Endothelial cell (in vitro differentiated cells): Measurements from ENCODE around the gene KCNE2. TPM values are rescaled to one million over a fixed set of nuclear protein-coding genes. Genes with fewer than 3 reads are reported as not detected.

Experiments
- DNase-seq: peaks from one replicate; pipeline ENCODE4 v3.0.0; 2021; ENCODE audit warnings: low spot score
- H3K27ac Mint-ChIP-seq: one replicate; pipeline ENCODE4 v1.8.0; 2021; ENCODE audit warnings: mixed read lengths, inconsistent platforms; ENCODE audit not compliant: unreplicated experiment
- H3K27me3 Mint-ChIP-seq: one replicate; pipeline ENCODE4 v1.8.0; 2021; ENCODE audit warnings: mild to moderate bottlenecking, moderate library complexity, mixed read lengths, inconsistent platforms; ENCODE audit not compliant: unreplicated experiment
- H3K36me3 Mint-ChIP-seq: one replicate; pipeline ENCODE4 v1.8.0; 2021; ENCODE audit warnings: mild to moderate bottlenecking, low read depth, mixed read lengths, inconsistent platforms; ENCODE audit not compliant: unreplicated experiment
- H3K4me1 Mint-ChIP-seq: one replicate; pipeline ENCODE4 v1.8.0; 2021; ENCODE audit warnings: mild to moderate bottlenecking, mixed read lengths, inconsistent platforms; ENCODE audit not compliant: unreplicated experiment
- H3K4me3 Mint-ChIP-seq: one replicate; pipeline ENCODE4 v1.8.0; 2021; ENCODE audit warnings: mild to moderate bottlenecking, mixed read lengths, inconsistent platforms; ENCODE audit not compliant: unreplicated experiment
- H3K9me3 Mint-ChIP-seq: one replicate; pipeline ENCODE4 v1.8.0; 2021; ENCODE audit warnings: mixed read lengths, inconsistent platforms; ENCODE audit not compliant: unreplicated experiment
- CTCF ChIP-seq: fragments of 200-600 bp; sonication (generic); IDR thresholded peaks from one replicate; pipeline ENCODE4 v1.5.0; 2021; ENCODE audit warnings: antibody characterized with exemption; ENCODE audit not compliant: unreplicated experiment
- long read RNA-seq: library from polyadenylated mRNA; unstranded; transcript quantifications from one replicate; pipeline ENCODE4 v2.0.0, GENCODE V29; 2020; ENCODE audit not compliant: unreplicated experiment
- total RNA-seq: library from RNA; stranded (reverse); fragmentation: NEBNext Ultra II Directional; extraction: Animal tissue kit (Norgen Biotek cat#: 25700); gene quantifications from one replicate; pipeline ENCODE4 v1.2.1, GENCODE V29; 2021; ENCODE audit not compliant: unreplicated experiment

The KCNE2 gene
- total RNA-seq, result not detected
- long read RNA-seq, result 0 reads

GRCh38 chr21:34363733-34364132 lies at the start of gene KCNE2:
Gene KCNE2 (plus strand): TSS chr21:34364006. CDS start chr21:34370479, 6,473 bp downstream.
- peaks cover 3% of the 10 kb centered on the region for H3K4me1 Mint-ChIP-seq
- H3K27me3 Mint-ChIP-seq, result no peaks in the 10 kb centered on the region
- H3K27ac Mint-ChIP-seq, result no peak within 1 kb of the TSS
- no peaks in the 10 kb centered on the region for H3K9me3 Mint-ChIP-seq
- DNase-seq, result no peak
- H3K36me3 Mint-ChIP-seq, result no peaks in the 10 kb centered on the region
- H3K4me3 Mint-ChIP-seq, result no peak within 1 kb of the TSS
- TF ChIP-seq CTCF, result no peak

GRCh38 chr21:34319585-34319984 lies 44.2 kb upstream of the KCNE2 start:
- no peak for DNase-seq
- H3K9me3 Mint-ChIP-seq, result no peaks in the 10 kb centered on the region
- H3K36me3 Mint-ChIP-seq, result peaks cover 4% of the 10 kb centered on the region
- peaks cover 4% of the 10 kb centered on the region for H3K4me1 Mint-ChIP-seq
- H3K4me3 Mint-ChIP-seq, result no peak overlapping the region
- H3K27ac Mint-ChIP-seq, result no peak overlapping the region
- H3K27me3 Mint-ChIP-seq, result no peaks in the 10 kb centered on the region
- TF ChIP-seq CTCF, result no peak

- Mint-ChIP-seq H3K27ac (no peak overlapping the region), H3K27me3 (no peaks in the 10 kb centered on the region), H3K36me3 (peaks cover 4% of the 10 kb centered on the region), H3K9me3 (no peaks in the 10 kb centered on the region), H3K4me1 (peaks cover 4% of the 10 kb centered on the region), H3K4me3 (no peak overlapping the region)
- DNase-seq, result no peak
- no peak for TF ChIP-seq CTCF
Measured at GRCh38 chr21:34320011-34320410, 43.8 kb upstream of the KCNE2 start.

GRCh38 chr21:34330055-34330454 lies 33.8 kb upstream of the KCNE2 start:
- H3K36me3 Mint-ChIP-seq, result no peaks in the 10 kb centered on the region
- H3K27ac Mint-ChIP-seq, result no peak overlapping the region
- no peak overlapping the region for H3K4me3 Mint-ChIP-seq
- no peaks in the 10 kb centered on the region for H3K4me1 Mint-ChIP-seq
- H3K27me3 Mint-ChIP-seq, result peaks cover 6% of the 10 kb centered on the region
- no peaks in the 10 kb centered on the region for H3K9me3 Mint-ChIP-seq
- TF ChIP-seq CTCF, result no peak
- no peak for DNase-seq

- H3K27me3 Mint-ChIP-seq, result peaks cover 6% of the 10 kb centered on the region
- H3K27ac Mint-ChIP-seq, result no peak overlapping the region
- no peaks in the 10 kb centered on the region for H3K4me1 Mint-ChIP-seq
Measured at GRCh38 chr21:34331726-34332125, 32.1 kb upstream of the KCNE2 start.

More at GRCh38 chr21:34331726-34332125, 32.1 kb upstream of the KCNE2 start:
- H3K9me3 Mint-ChIP-seq, result no peaks in the 10 kb centered on the region
- DNase-seq, result no peak
- H3K4me3 Mint-ChIP-seq, result no peak overlapping the region
- no peak for TF ChIP-seq CTCF
- no peaks in the 10 kb centered on the region for H3K36me3 Mint-ChIP-seq
